ENCODE data around the gene RPL36AL.
"Not testable (repeated sequence)": the region's sequence is repeated elsewhere in the genome, so short reads cannot be mapped to it uniquely, and the experiment has no call there.

RPL36AL gene

DNA sequence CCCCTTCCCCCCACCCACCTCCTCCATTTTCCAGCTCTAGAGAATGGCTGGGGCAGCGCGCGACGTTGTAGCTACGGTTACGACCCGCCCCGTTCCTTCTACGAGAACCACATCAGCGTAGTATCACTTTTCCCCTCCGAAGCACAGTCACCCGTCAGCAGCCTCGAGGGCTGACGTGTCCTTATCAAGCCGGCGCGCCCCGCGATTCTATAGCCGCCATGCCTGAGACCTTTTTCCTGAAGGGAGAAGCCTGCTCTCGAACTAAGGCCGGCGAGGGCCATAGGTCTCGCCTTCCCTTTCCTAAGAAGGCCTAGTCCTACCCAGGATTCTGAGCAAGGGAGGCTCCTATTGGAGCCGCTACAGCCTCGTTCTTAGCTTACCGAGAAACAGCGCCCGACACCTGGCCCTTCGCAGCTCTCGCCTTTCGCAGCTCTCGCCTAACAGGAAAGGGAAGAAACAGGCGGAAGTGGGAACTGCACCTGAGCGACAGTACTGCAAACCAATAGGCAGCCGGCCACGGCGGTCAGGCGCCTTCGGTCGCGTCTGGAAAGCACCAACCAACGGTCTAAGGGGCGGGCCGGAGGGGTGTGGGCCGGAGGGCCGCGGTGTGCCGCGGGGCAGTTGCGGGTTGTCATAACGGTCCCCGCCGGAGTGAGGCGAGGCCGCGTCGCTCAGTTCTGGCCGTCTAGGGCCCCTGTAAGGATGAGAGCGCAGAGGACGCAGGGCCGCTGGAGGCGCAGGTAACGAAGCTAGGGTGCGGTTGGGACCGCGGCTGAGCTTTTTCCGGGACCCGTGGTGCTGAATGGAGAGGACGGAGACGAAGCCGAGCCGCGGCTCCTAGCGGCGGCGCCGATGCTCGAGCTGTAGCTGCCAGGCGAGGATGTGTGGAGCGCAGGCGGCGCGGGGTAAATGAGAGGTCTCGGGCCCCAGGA is at the start of gene RPL36AL, which contains the start of gene MGAT2:
Gene RPL36AL, minus strand, starts transcription at position 445 of the 932 bp plus-strand sequence. CDS start 1,522 bp downstream, outside the sequence.
Gene MGAT2, plus strand, starts transcription at position 618 of the 932 bp plus-strand sequence. CDS start 470 bp downstream, outside the sequence.
- DNase-seq = peak; percentile 92

- DNase-seq = no peak
Measured at GRCh38 chr14:49659526-49660455, 39.4 kb upstream of the RPL36AL start.

DNA sequence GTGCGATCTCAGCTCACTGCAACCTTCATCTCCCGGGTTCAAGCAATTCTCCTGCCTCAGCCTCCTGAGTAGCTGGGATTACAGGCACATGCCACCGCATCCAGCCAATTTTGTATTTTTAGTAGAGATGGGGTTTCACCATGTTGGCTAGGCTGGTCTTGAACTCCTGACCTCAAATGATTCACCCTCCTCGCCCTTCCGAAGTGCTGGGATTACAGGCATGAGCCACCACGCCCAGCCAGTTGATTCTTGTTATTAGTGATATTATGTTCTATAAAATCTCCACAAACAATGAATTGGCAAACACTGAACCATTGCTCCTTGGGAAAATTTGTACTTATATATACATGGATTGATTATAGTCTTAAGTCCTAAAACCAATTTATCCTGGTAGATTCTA is 37.1 kb upstream of the RPL36AL start:
- not testable (repeated sequence) for DNase-seq

DNA sequence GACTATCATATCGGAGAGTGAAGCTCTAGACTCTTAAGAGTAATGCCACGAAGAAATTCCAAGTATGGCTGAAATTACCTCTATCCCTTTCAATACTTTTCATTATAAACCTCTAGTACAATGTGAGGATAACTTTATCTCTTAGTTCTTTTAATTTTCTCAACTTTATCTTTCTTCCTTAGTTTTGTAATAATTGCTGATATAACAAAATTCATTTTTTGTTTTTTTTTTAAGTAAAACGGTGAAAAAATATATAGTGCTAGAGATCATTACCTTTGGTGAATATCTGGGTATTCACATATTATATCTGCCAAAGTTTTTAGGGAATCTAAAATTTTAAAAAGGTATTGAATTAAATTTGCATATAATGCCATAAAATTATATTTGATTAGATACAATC is 34.1 kb upstream of the RPL36AL start:
- DNase-seq = no peak

GRCh38 chr14:49653508-49653907 is 33.1 kb upstream of the RPL36AL start:
- DNase-seq = no peak

DNA sequence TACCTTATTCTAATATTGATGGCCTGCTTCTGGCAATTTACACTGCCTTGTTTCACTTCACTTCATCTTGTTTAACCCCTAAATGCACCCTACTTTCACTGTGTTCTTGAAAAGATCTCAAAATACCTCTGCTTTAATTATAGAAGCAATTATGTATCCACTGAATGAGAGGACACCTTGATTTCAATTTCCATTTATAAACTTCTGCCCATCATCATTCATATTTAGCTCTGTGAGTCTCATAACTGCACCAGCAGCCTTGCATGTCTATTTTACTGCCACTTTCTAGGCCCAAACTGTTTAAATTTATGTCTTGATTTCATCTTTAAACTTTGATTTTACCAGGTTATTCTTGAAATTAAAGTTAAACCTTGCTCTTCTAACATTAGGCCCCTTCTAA is 21.7 kb upstream of the RPL36AL start:
- no peak for DNase-seq

DNA sequence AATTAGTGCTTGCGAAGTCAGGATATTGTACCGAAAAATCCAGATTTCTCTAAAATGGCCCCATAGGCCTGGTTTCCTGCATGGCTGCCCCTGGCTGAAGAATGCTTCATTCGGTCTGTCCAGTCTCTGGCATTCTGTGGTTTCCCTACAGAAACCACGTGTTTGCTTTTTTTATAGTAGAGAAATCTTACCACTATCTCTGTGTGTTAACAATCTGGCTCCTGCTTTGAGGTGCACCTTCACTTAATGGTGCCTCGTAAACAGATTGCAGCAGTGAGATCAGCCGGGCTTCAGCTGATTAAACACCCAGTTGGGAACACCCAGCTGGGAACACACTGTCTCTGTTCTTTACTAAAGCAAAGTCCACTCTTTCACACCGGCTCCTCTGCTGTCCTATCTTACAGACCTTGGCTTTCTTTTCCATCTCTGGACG is 21.3 kb upstream of the RPL36AL start:
- DNase-seq = no peak

DNA sequence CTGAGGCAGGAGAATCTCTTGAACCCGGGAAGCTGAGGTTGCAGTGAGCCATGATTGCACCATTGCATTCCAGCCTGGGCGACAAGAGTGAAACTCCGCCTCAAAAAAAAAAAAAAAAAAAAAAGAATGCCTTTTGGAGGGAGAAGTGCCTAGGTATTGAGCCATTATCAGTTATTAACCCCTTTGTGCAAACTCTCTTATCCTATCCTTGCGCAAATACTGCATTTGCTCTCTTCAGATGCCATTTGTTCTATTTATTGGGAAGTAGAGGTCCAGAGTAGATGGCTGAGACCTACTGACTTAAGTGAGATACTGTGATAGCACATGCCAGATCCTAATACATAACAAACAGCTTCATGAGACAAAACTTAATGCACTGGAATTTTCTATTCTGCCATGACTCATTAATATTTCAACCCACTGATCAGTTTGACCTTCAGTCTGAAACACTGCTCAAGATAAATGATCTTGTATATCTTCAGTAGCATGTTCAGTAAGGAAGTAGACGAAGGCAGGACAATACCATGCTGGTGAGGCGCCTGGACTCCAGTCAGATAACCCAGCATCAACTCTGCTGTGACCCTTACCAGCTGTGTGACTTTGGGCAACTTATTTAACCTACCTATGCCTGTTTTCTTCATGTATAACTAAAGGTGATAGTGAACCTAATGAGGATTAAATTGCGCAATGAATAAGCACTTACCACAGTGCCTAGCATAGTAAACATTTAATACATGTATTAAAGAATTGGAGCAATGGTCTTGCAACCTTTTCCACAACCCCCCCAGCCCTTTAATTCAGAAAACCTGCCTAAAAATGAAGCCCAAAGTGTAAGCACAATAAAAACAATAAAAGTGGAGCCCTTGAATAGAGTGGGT is 20.4 kb upstream of the RPL36AL start:
- no peak for DNase-seq

- DNase-seq = no peak
Measured at GRCh38 chr14:49637534-49638078, 17.2 kb upstream of the RPL36AL start.

DNA sequence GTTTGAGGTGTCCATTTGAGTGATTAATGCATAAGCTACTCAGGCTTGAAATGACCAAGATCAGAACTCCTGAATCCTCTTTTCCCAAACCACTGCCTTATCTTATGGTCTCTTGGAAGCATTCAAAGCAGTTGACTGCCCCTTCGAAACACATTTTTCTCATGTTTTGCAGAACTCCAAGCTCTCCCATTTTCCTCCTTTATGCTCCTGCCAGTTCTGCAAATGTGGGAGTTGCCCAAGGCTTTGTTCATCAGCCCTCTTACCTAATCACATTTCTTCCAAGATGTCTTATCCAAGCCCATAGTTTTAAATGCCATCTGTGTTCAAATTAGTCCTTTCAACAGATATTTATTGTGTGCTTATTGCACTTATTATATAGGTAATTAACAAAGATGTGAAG is 16.4 kb upstream of the RPL36AL start:
- DNase-seq = no peak

- DNase-seq = peak; percentile 63
Measured at GRCh38 chr14:49634547-49635334, 14.3 kb upstream of the RPL36AL start, which contains the start of gene DNAAF2. Gene DNAAF2 (minus strand): TSS chr14:49635244. CDS start chr14:49635149, 95 bp downstream.

GRCh38 chr14:49633640-49634546 is 13.5 kb upstream of the RPL36AL start:
- peak; percentile 95 for DNase-seq

DNA sequence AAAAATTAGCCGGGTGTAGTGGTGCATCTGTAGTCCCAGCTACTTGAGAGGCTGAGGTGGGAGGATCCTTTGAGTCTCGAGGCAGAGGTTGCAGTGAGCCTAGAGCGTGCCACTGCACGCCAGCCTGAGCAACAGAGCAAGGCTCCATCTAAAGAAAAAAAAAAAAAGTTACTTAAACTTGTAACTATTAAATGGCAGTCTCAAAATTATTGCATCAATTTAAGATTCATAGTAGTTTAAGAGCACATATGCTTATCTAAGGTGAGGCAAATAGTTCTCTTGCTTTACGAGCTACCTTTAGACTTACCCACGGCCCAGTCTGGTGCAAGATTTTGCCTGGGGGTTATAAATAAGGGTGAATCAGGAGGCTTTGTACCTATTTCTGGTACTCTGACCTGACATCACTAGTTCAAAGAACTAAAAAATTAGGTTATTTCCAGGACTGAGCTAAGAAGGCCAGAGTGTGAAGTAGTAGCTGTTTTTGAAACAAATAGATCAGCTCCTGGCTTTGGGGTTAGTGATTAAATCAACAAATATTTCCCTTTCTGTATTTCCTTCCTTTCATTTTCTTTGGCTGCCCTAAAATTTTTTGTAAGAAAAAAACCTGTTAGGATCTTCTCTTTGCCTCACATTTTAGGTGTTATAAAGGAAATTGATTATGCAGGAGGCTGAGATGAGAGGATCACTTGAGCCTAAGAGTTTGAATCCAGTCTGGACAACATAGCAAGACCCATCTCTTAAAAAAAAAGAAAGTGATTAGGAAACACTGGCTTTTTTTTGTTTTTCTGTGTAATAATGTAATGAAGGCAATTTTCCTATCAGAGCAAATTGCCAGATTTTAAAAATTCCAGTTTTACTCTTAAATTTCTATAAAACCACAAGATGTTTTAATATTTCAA is 3.8 kb upstream of the RPL36AL start:
- no peak for DNase-seq

GRCh38 chr14:49623387-49623786 is 3.0 kb upstream of the RPL36AL start:
- DNase-seq = no peak

DNA sequence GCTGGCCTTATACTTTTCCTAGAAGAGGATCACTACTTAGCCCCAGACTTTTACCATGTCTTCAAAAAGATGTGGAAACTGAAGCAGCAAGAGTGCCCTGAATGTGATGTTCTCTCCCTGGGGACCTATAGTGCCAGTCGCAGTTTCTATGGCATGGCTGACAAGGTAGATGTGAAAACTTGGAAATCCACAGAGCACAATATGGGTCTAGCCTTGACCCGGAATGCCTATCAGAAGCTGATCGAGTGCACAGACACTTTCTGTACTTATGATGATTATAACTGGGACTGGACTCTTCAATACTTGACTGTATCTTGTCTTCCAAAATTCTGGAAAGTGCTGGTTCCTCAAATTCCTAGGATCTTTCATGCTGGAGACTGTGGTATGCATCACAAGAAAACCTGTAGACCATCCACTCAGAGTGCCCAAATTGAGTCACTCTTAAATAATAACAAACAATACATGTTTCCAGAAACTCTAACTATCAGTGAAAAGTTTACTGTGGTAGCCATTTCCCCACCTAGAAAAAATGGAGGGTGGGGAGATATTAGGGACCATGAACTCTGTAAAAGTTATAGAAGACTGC is 1.7 kb upstream of the RPL36AL start:
- DNase-seq = no peak

DNA sequence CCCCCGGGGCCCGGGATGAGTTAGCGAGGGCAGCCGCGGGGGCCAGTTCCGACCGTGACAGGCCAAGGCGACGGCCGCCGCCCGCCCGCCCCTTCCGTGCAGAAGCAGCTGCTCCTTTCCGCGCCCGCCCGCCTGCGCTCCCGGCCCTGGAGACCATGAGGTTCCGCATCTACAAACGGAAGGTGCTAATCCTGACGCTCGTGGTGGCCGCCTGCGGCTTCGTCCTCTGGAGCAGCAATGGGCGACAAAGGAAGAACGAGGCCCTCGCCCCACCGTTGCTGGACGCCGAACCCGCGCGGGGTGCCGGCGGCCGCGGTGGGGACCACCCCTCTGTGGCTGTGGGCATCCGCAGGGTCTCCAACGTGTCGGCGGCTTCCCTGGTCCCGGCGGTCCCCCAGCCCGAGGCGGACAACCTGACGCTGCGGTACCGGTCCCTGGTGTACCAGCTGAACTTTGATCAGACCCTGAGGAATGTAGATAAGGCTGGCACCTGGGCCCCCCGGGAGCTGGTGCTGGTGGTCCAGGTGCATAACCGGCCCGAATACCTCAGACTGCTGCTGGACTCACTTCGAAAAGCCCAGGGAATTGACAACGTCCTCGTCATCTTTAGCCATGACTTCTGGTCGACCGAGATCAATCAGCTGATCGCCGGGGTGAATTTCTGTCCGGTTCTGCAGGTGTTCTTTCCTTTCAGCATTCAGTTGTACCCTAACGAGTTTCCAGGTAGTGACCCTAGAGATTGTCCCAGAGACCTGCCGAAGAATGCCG is 872 bp upstream of the RPL36AL start:
- DNase-seq = no peak

GRCh38 chr14:49619730-49620129 is 696 bp downstream of the RPL36AL start:
- no peak for DNase-seq

DNA sequence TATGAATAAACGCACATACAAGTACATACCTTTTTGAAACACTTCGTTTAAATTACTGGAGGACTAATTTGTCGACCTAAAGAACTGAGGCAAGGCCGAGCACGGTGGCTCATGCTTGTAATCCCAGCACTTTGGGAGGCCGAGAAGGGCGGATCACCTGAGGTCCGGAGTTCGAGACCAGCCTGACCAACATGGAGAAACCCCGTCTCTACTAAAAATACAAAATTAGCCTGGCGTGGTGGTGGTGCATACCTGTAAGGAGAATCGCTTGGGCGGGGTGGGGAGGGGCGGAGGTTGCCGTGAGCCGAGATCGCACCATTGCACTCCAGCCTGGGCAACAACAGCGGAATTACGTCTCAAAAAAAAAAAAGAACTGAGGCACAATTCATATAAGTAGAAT is 1.2 kb downstream of the RPL36AL start:
- DNase-seq = not testable (repeated sequence)
